Measurements from ENCODE around the gene SYTL3. TPM values are rescaled to one million over a fixed set of nuclear protein-coding genes. Genes with fewer than 3 reads are reported as not detected.

Gene SYTL3
- total and polyA plus RNA-seq, 2 donors (not counting 1 experiment from before 2014, with no cell fraction given) = 1.1 to 5.4 TPM

GRCh38 chr6:158739673-158740072 lies 89.8 kb downstream of the SYTL3 start:
- TF ChIP-seq, protein P1, sequence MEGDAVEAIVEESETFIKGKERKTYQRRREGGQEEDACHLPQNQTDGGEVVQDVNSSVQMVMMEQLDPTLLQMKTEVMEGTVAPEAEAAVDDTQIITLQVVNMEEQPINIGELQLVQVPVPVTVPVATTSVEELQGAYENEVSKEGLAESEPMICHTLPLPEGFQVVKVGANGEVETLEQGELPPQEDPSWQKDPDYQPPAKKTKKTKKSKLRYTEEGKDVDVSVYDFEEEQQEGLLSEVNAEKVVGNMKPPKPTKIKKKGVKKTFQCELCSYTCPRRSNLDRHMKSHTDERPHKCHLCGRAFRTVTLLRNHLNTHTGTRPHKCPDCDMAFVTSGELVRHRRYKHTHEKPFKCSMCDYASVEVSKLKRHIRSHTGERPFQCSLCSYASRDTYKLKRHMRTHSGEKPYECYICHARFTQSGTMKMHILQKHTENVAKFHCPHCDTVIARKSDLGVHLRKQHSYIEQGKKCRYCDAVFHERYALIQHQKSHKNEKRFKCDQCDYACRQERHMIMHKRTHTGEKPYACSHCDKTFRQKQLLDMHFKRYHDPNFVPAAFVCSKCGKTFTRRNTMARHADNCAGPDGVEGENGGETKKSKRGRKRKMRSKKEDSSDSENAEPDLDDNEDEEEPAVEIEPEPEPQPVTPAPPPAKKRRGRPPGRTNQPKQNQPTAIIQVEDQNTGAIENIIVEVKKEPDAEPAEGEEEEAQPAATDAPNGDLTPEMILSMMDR (IDR thresholded peaks at IDR 0.05) = no peak
- TF ChIP-seq EZH2 (IDR thresholded peaks at IDR 0.05; ENCODE audit: borderline replicate concordance, insufficient read depth, low read depth, low read length, poor library complexity, severe bottlenecking) = no peak
- no peak overlapping the region for H3K4me2 ChIP-seq (replicated peaks; ENCODE audit: low read depth, low read length, poor library complexity, severe bottlenecking)
- ChIA-PET POLR2A (no interaction called here), CTCF (no interaction called here)
- H4K20me1 ChIP-seq (ENCODE audit: control insufficient read depth, insufficient read depth, low read length, poor library complexity, severe bottlenecking) = no peaks in the 10 kb centered on the region
- Mint-ChIP-seq H3K4me1 (no peaks in the 10 kb centered on the region), H3K9me3 (ENCODE audit: insufficient read depth) (peaks cover 4% of the 10 kb centered on the region), H3K27ac (no peak overlapping the region), H3K4me3 (no peak overlapping the region), H3K27me3 (no peaks in the 10 kb centered on the region)
- H3K27me3 ChIP-seq (replicated peaks in 1 of 4; ENCODE audit: control extremely low read depth in 1 of 4, control insufficient read depth in 3 of 4, insufficient read depth in 4 of 4, low read length in 3 of 4) = no peaks in the 10 kb centered on the region
- no peak overlapping the region for H3K9ac ChIP-seq (ENCODE audit: low read length)
- no peak overlapping the region for H3K27ac ChIP-seq (ENCODE audit: low read length in 2 of 2)
- H2AFZ ChIP-seq (ENCODE audit: insufficient read depth, low read depth, low read length, poor library complexity, severe bottlenecking) = no peak overlapping the region
- peaks cover 0 to 17% (median 8%) of the 10 kb centered on the region in 3 donors for H3K9me3 ChIP-seq (ENCODE audit: control extremely low read depth in 1 of 3, control insufficient read depth in 2 of 3, insufficient read depth in 1 of 3, low read length in 2 of 3)
- intact Hi-C loops (cut with micrococcal nuclease) = no loop called here
- ATAC-seq (ENCODE audit: low read depth) = no peak
- H3K36me3 ChIP-seq (replicated peaks in 1 of 2; ENCODE audit: control extremely low read depth in 1 of 2, control insufficient read depth in 1 of 2, extremely low read depth in 1 of 2, insufficient read depth in 2 of 2, low read length in 1 of 2) = no peaks in the 10 kb centered on the region
- no peak for DNase-seq
- no peaks in the 10 kb centered on the region for H3K79me2 ChIP-seq (ENCODE audit: control insufficient read depth, insufficient read depth, low read length)
- H3K4me3 ChIP-seq (ENCODE audit: control extremely low read depth in 1 of 5, extremely low read depth in 1 of 5, insufficient read depth in 1 of 5, low read depth in 2 of 5, low read length in 4 of 5) = no peak overlapping the region
- no peaks in the 10 kb centered on the region for H3K4me1 ChIP-seq (ENCODE audit: control insufficient read depth in 2 of 2, insufficient read depth in 2 of 2, low read length in 2 of 2)
- WGBS (ENCODE audit: insufficient coverage) = 100% methylated on average over 1 of the region's 1 CpG

DNA sequence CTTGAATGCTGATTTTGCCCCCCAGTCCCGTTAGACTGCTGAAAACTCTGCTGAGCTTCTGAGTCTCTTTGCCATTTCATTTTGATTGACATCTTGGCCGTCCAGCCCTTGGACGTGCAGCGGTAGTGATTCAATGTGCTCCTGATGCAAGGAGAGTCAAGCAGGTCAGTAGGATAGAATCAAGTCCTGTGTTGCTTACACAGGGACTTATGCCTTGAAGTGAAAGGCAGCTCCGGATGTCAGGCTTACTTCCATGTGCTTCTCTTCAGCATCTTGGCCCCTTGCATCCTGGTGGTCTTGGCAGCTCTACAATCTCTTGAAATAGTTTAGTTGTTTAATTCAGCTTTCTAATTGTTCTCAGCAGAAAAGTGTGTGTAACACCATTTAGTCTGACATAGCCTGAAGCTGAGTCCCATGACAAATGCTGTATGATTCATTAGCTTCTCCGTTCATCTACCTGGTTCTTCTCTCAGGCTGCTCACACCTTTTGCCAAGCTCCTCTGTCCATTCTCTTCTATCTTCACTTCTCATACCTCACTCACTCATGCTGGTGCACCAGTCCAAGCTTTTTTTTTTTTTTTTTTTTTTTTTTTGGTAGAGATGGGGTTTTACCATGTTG lies 93.3 kb downstream of the SYTL3 start:
- CTCF ChIA-PET = interaction anchor here (0.6 to 1.3 kb wide), 6 partner anchors 7 to 230 kb away, joined by 3 to 4 read pairs (median 3); no protein-coding TSS in a partner anchor
- TF ChIP-seq, protein P1 (IDR thresholded peaks at IDR 0.05) = no peak
- TF ChIP-seq EZH2 (IDR thresholded peaks at IDR 0.05; ENCODE audit: borderline replicate concordance, insufficient read depth, low read depth, low read length, poor library complexity, severe bottlenecking) = no peak

More for the DNA sequence above, 93.3 kb downstream of the SYTL3 start:
- H4K20me1 ChIP-seq (ENCODE audit: control insufficient read depth, insufficient read depth, low read length, poor library complexity, severe bottlenecking) = no peaks in the 10 kb centered on the region
- DNase-seq (no peak), ATAC-seq (ENCODE audit: low read depth) (no peak)
- H3K4me1 Mint-ChIP-seq = no peaks in the 10 kb centered on the region
- H3K27me3 ChIP-seq (replicated peaks in 1 of 4; ENCODE audit: control extremely low read depth in 1 of 4, control insufficient read depth in 3 of 4, insufficient read depth in 4 of 4, low read length in 3 of 4) = no peaks in the 10 kb centered on the region
- no peak overlapping the region for H3K4me3 ChIP-seq (ENCODE audit: control extremely low read depth in 1 of 5, extremely low read depth in 1 of 5, insufficient read depth in 1 of 5, low read depth in 2 of 5, low read length in 4 of 5)
- intact Hi-C loops (cut with micrococcal nuclease) = no loop called here
- no peak overlapping the region for H3K27ac ChIP-seq (ENCODE audit: low read length in 2 of 2)
- POLR2A ChIA-PET = no interaction called here
- peaks cover 0 to 13% (median 5%) of the 10 kb centered on the region in 3 donors for H3K9me3 ChIP-seq (ENCODE audit: control extremely low read depth in 1 of 3, control insufficient read depth in 2 of 3, insufficient read depth in 1 of 3, low read length in 2 of 3)
- H3K27ac Mint-ChIP-seq = no peak overlapping the region
- peaks cover 4% of the 10 kb centered on the region for H3K9me3 Mint-ChIP-seq (ENCODE audit: insufficient read depth)
- no peak overlapping the region for H3K4me2 ChIP-seq (replicated peaks; ENCODE audit: low read depth, low read length, poor library complexity, severe bottlenecking)
- no peaks in the 10 kb centered on the region for H3K27me3 Mint-ChIP-seq
- H2AFZ ChIP-seq (ENCODE audit: insufficient read depth, low read depth, low read length, poor library complexity, severe bottlenecking) = no peak overlapping the region
- no peaks in the 10 kb centered on the region for H3K79me2 ChIP-seq (ENCODE audit: control insufficient read depth, insufficient read depth, low read length)
- H3K9ac ChIP-seq (ENCODE audit: low read length) = no peak overlapping the region
- H3K4me3 Mint-ChIP-seq = no peak overlapping the region
- no peaks in the 10 kb centered on the region for H3K4me1 ChIP-seq (ENCODE audit: control insufficient read depth in 2 of 2, insufficient read depth in 2 of 2, low read length in 2 of 2)
- no peaks in the 10 kb centered on the region for H3K36me3 ChIP-seq (replicated peaks in 1 of 2; ENCODE audit: control extremely low read depth in 1 of 2, control insufficient read depth in 1 of 2, extremely low read depth in 1 of 2, insufficient read depth in 2 of 2, low read length in 1 of 2)
- WGBS (ENCODE audit: insufficient coverage) = 98% methylated on average over 6 of the region's 6 CpGs

All from B cell (primary cell).